Body of pancreas (tissue), 4 donors: ENCODE data around the gene SLAMF9. TPM values are rescaled to one million over a fixed set of nuclear protein-coding genes. Genes with fewer than 3 reads are reported as not detected.

Source experiments
- ATAC-seq: fragments of 150-250 bp; one replicate; pipeline ENCODE4 v1.9.1; 2016
- DNase-seq, 4 donors: peaks; one replicate each; pipeline ENCODE4 v3.0.0-alpha.2; 2019
- H3K27ac ChIP-seq, 4 donors: fragments of 200-600 bp; sonication (generic); 1 replicate in 3 of 4; 2 replicates in 1 of 4; pipeline versions ENCODE4 v1.5.1 to v1.6.1; 2016 to 2019; ENCODE audit warnings: mild to moderate bottlenecking in 1 of 4, mixed read lengths in 1 of 4, moderate library complexity in 1 of 4
- H3K27me3 ChIP-seq, 2 donors: fragments of 200-600 bp; sonication (generic); one replicate each; pipeline ENCODE4 v1.6.0; 2016; ENCODE audit warnings: mild to moderate bottlenecking in 1 of 2
- H3K36me3 ChIP-seq, 2 donors: fragments of 200-600 bp; sonication (generic); replicated peaks in 1 of 2; 2 replicates each; pipeline ENCODE4 v1.5.1; 2016; ENCODE audit warnings: low read depth in 2 of 2; ENCODE audit not compliant: insufficient read depth in 1 of 2
- H3K4me1 ChIP-seq: fragments of 200-600 bp; sonication (generic); one replicate; pipeline ENCODE4 v1.6.0; 2016
- H3K4me3 ChIP-seq, 2 donors: fragments of 200-600 bp; sonication (generic); 1 replicate in 1 of 2; 2 replicates in 1 of 2; pipeline ENCODE4 v1.5.1; 2016 to 2019
- H3K9me3 ChIP-seq, 3 donors: fragments of 200-600 bp; sonication (generic); 1 replicate in 2 of 3; 2 replicates in 1 of 3; pipeline ENCODE4 v1.5.1; 2016
- POLR2A ChIP-seq, 3 donors: fragments of 450-650 bp; IDR thresholded peaks; one replicate each; pipeline ENCODE4 v1.6.1; 2016; ENCODE audit warnings: antibody characterized with exemption in 3 of 3, mild to moderate bottlenecking in 2 of 3
- WGBS, 2 donors: methylation state at CpG; one replicate each; pipeline ENCODE4 v1.1.5; 2017; 5-methylcytosine and 5-hydroxymethylcytosine counted together
- intact Hi-C: fragments of 100-400 bp; cut with DNase I; formaldehyde crosslinking; loops from one replicate; pipeline ENCODE4 v1.15.1; 2023
- total RNA-seq, 2 donors: library from RNA; depleted of rRNA; stranded (reverse); fragments of >200 nt; gene quantifications; one replicate each; pipeline ENCODE4 v1.1.0, GENCODE V29; 2016
- TF ChIP-seq, protein P1 (sequence below), 7 experiments: fragments of 450-650 bp in 4 of 7; fragments of 200-600 bp in 3 of 7; sonication (generic) in 3 of 7; IDR thresholded peaks; one replicate each; pipeline ENCODE4 v1.5.1; 2016 to 2019; ENCODE audit warnings: antibody characterized with exemption in 7 of 7

SLAMF9 gene
- total RNA-seq, 2 donors from 2014 or later = not detected

DNA sequence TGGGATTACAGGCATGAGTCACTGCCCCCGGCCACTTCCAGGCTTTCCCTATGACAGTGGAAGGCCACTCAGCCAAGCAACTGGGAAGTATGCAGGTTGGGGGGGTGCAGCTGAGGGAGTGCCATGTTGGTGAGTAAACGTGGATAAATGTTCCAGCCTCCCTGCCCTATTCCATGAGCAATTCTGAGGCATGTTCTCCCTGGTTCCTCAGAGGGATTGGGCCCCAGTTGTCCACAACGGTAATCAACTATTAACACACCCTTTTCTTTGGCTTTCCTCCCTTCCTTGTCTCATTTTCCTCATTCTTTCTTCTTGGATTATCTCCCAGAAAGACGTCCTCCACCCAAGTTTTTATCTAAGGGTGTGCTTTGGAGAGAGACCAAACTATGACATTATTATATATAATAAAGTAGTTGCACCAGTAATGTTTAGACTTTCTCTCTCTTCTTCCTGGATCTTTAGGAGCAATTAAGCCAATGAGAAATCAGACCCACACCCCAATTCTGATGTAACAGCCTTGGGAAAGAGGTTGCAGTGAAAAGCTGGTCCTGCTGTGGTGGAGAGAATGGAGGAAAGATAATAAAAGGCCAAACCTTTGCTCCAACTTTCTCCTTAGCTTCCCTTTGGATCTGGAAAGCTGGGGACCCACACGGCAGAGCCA lies 6.8 kb upstream of the SLAMF9 start:
- peak in 1 of 4 donors; percentile 39 for DNase-seq

DNA sequence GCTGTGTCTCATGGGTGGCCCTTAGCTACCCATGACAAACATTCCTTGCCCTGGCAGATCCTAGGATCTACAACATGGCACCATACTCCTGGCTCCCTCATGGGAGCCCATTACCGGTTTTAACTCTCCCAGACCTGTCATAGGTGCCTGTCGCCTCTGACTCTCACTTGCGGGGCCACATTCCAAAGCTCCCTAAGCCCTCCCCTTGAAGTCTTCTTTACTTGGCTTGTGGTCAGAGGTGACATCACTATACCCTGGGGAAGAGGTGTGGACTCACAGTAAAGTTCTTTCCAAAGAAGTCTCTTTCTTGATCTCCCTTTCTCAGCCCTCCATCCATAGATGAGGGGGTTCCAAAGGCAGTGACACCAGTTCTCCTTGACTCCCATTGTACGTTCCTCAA lies 5.4 kb upstream of the SLAMF9 start:
- Histone ChIP-seq H3K9me3 (no peaks in the 10 kb centered on the region), H3K27me3 (no peaks in the 10 kb centered on the region), H3K4me1 (peaks cover 18% of the 10 kb centered on the region), H3K27ac (peak overlapping the region in 1 of 4 donors; percentile 3), H3K36me3 (no peaks in the 10 kb centered on the region), H3K4me3 (no peak overlapping the region)
- no peak for DNase-seq
- intact Hi-C loops = no loop called here
- ATAC-seq = peak; percentile 62
- no peak for TF ChIP-seq POLR2A (IDR thresholded peaks at IDR 0.05)
- TF ChIP-seq, protein P1, sequence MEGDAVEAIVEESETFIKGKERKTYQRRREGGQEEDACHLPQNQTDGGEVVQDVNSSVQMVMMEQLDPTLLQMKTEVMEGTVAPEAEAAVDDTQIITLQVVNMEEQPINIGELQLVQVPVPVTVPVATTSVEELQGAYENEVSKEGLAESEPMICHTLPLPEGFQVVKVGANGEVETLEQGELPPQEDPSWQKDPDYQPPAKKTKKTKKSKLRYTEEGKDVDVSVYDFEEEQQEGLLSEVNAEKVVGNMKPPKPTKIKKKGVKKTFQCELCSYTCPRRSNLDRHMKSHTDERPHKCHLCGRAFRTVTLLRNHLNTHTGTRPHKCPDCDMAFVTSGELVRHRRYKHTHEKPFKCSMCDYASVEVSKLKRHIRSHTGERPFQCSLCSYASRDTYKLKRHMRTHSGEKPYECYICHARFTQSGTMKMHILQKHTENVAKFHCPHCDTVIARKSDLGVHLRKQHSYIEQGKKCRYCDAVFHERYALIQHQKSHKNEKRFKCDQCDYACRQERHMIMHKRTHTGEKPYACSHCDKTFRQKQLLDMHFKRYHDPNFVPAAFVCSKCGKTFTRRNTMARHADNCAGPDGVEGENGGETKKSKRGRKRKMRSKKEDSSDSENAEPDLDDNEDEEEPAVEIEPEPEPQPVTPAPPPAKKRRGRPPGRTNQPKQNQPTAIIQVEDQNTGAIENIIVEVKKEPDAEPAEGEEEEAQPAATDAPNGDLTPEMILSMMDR (IDR thresholded peaks at IDR 0.05) = no peak
- WGBS, 2 donors = 74% methylated on average over 3 to 4 of the region's 4 CpGs

More for the DNA sequence above, 6.8 kb upstream of the SLAMF9 start:
- no peak overlapping the region for H3K4me3 ChIP-seq
- WGBS, 2 donors = 46 to 49% methylated on average over 5 of the region's 5 CpGs
- H3K27me3 ChIP-seq = no peaks in the 10 kb centered on the region
- intact Hi-C loops = no loop called here
- peaks cover 18% of the 10 kb centered on the region for H3K4me1 ChIP-seq
- H3K9me3 ChIP-seq = no peaks in the 10 kb centered on the region
- H3K36me3 ChIP-seq = no peaks in the 10 kb centered on the region
- peak; percentile 36 for ATAC-seq
- TF ChIP-seq, protein P1 (IDR thresholded peaks at IDR 0.05) = no peak
- no peak for TF ChIP-seq POLR2A (IDR thresholded peaks at IDR 0.05)
- H3K27ac ChIP-seq = peak overlapping the region in 1 of 4 donors; percentile 10

DNA sequence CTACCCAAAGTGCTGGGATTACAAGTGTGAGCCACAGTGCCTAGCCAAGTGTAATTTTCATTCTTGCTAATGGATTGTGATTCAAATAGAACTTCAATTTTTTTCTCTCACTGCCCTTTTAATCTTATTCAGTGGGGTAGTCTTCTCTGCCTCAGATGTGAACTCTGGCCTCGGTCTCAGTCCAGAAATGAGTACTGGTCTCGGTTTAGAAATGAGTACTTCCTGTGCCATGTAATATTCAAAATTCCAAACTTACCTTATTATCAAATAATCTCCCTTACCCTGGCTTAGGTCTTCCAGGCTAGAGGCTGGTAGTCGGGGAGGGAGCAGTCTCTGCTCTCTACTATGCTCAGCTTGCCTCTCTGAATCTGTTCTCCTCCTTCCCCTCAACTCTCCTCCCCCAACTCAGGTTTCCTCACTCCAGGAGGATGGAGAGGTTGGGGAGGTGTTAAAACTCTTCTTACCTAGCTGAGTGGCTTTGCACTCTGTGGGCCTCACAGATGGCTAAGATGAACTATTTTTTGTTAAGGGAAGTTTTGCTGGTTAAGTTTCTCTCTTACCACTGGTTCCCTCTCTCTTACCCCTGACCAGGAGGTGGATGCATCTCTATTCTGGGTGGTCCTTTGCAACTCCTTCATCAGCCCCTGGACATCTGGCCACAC lies 4.8 kb upstream of the SLAMF9 start:
- peak overlapping the region in 1 of 4 donors; percentile 3 for H3K27ac ChIP-seq
- DNase-seq = no peak
- WGBS, 2 donors = 50 to 51% methylated on average over 3 of the region's 3 CpGs

DNA sequence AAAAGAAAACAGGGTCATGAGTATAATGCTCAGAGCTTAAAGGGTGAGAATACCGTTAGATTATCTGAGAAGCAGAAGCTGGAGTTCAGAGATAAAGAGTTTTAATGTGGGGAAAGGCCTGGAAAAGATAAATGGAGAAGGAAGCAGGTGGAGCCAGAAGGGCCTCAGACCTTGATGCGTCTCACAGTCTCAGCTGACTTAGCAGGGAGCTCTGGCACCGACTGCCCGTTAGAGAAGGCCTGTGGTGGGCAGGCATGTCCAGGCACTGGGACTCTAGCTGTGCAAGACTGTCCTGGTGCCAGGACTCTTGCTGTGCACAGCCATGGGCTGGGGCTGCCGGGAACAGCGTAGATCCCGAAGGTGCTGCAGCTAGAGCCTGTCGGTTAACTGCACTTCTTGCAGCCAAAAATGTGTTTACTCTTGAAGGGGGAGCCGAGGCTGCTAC lies 3.8 kb upstream of the SLAMF9 start:
- intact Hi-C loops = no loop called here
- Histone ChIP-seq H3K4me1 (peaks cover 18% of the 10 kb centered on the region), H3K36me3 (no peaks in the 10 kb centered on the region), H3K9me3 (no peaks in the 10 kb centered on the region), H3K27me3 (no peaks in the 10 kb centered on the region), H3K4me3 (no peak overlapping the region), H3K27ac (peak overlapping the region in 2 of 4 donors; percentile 56 to 60)
- DNase-seq (peak; percentile 42 to 78 (median 56)), ATAC-seq (peak; percentile 71)
- TF ChIP-seq POLR2A (IDR thresholded peaks at IDR 0.05) = no peak
- TF ChIP-seq, protein P1 (IDR thresholded peaks at IDR 0.05) = peak in 2 of 7 experiments; percentile 5 to 9
- WGBS, 2 donors = 4 to 14% methylated on average over 5 to 9 of the region's 9 CpGs

More for the DNA sequence above, 4.8 kb upstream of the SLAMF9 start:
- no peak for TF ChIP-seq POLR2A (IDR thresholded peaks at IDR 0.05)
- TF ChIP-seq, protein P1 (IDR thresholded peaks at IDR 0.05) = no peak
- ATAC-seq = no peak
- no peaks in the 10 kb centered on the region for H3K27me3 ChIP-seq
- no peak overlapping the region for H3K4me3 ChIP-seq
- intact Hi-C loops = no loop called here
- H3K4me1 ChIP-seq = peaks cover 18% of the 10 kb centered on the region
- H3K36me3 ChIP-seq = no peaks in the 10 kb centered on the region
- no peaks in the 10 kb centered on the region for H3K9me3 ChIP-seq
